HepG2 (cell line): ENCODE results near the gene NPDC1. TPM values are rescaled to one million over a fixed set of nuclear protein-coding genes. Genes with fewer than 3 reads are reported as not detected.
A peak's percentile ranks its signal among the peaks of the same experiment; 100 is the strongest.

Experiments used
- ARID2 ChIP-seq: sonication (generic); formaldehyde crosslinking; IDR thresholded peaks from 2 replicates; pipeline ENCODE4 v1.8.1; 2022; ENCODE audit warnings: mild to moderate bottlenecking, missing genetic modification reagents, borderline replicate concordance
- CEBPG ChIP-seq: IDR thresholded peaks from 2 replicates; pipeline ENCODE4 v1.6.1; 2016
- FOXA3 ChIP-seq: IDR thresholded peaks from 2 replicates; pipeline ENCODE4 v1.6.1; 2016; ENCODE audit warnings: missing genetic modification reagents, missing compliant biosample characterization
- GFI1 ChIP-seq: sonication (generic); formaldehyde crosslinking; IDR thresholded peaks from 2 replicates; pipeline ENCODE4 v1.5.0; 2020; ENCODE audit warnings: missing genetic modification reagents, mild to moderate bottlenecking, borderline replicate concordance
- IRF1 ChIP-seq: sonication (generic); formaldehyde crosslinking; IDR thresholded peaks from 2 replicates; pipeline ENCODE4 v1.4.0; 2020; ENCODE audit warnings: low read depth, mild to moderate bottlenecking, missing genetic modification reagents
- IRF9 ChIP-seq: sonication (generic); formaldehyde crosslinking; IDR thresholded peaks from 2 replicates; pipeline ENCODE4 v1.8.0; 2022; ENCODE audit warnings: missing genetic modification reagents, mild to moderate bottlenecking, borderline replicate concordance
- KLF13 ChIP-seq: sonication (generic); formaldehyde crosslinking; IDR thresholded peaks from 2 replicates; pipeline ENCODE4 v1.4.0; 2020; ENCODE audit warnings: mild to moderate bottlenecking, missing genetic modification reagents
- NR2C2 ChIP-seq: sonication (generic); formaldehyde crosslinking; IDR thresholded peaks from 2 replicates; pipeline ENCODE4 v1.4.0; 2020; ENCODE audit warnings: missing genetic modification reagents, mild to moderate bottlenecking, moderate library complexity, borderline replicate concordance
- POLR2A ChIP-seq, 2 experiments: IDR thresholded peaks; 2 replicates each; pipeline ENCODE4 v1.6.1; 2011; ENCODE audit warnings: low read depth in 2 of 2, low read length in 2 of 2, mild to moderate bottlenecking in 1 of 2, moderate library complexity in 1 of 2; ENCODE audit not compliant: insufficient read depth in 1 of 2
- POLR2G ChIP-seq: fragments of 200-400 bp; formaldehyde crosslinking; IDR thresholded peaks from 2 replicates; pipeline ENCODE4 v1.6.1; 2018; ENCODE audit warnings: mild to moderate bottlenecking, low read depth, low read length, moderate library complexity
- RCOR2 ChIP-seq: IDR thresholded peaks from 2 replicates; pipeline ENCODE4 v1.6.1; 2016; ENCODE audit warnings: missing biosample characterization, missing genetic modification reagents
- ZC3H13 ChIP-seq: sonication (generic); formaldehyde crosslinking; IDR thresholded peaks from 2 replicates; pipeline ENCODE4 v1.8.1; 2023; ENCODE audit warnings: mild to moderate bottlenecking, missing genetic modification reagents, moderate library complexity
- ZKSCAN5 ChIP-seq: sonication (generic); formaldehyde crosslinking; IDR thresholded peaks from 2 replicates; pipeline ENCODE4 v1.5.1; 2020; ENCODE audit warnings: mild to moderate bottlenecking, missing genetic modification reagents
- ZNF761 ChIP-seq: sonication (generic); formaldehyde crosslinking; conservative IDR thresholded peaks from 2 replicates; pipeline ENCODE4 v1.4.0; 2020; ENCODE audit warnings: mild to moderate bottlenecking, missing genetic modification reagents
- ZNF878 ChIP-seq: sonication (generic); formaldehyde crosslinking; IDR thresholded peaks from 2 replicates; pipeline ENCODE4 v1.8.1; 2023; ENCODE audit warnings: mild to moderate bottlenecking, missing genetic modification reagents, moderate library complexity
- ZSCAN12 ChIP-seq: sonication (generic); formaldehyde crosslinking; IDR thresholded peaks from 2 replicates; pipeline ENCODE4 v1.9.0; 2021; ENCODE audit warnings: mild to moderate bottlenecking, missing genetic modification reagents
- polyA plus RNA-seq, 8 experiments: library from polyadenylated mRNA; depleted of rRNA in 3 of 8; stranded (reverse) in 7 of 8; unstranded in 1 of 8; fragments of >200 nt; fragmentation: Illumina TruSeq in 4 of 8; extraction: Trizol in 4 of 8; gene quantifications; 2 replicates each; pipeline versions ENCODE4 v1.2.1 to v1.2.3, GENCODE V29; 2011 to 2016; ENCODE audit warnings: low read depth in 4 of 8, missing spikeins in 1 of 8, mixed read lengths in 1 of 8; ENCODE audit not compliant: insufficient read depth in 1 of 8
- total RNA-seq, 5 experiments: library from RNA; depleted of rRNA; stranded (reverse); fragments of >200 nt; fragmentation: Illumina TruSeq; extraction: Trizol; gene quantifications; 2 replicates each; pipeline ENCODE4 v1.2.3, GENCODE V29; 2016; ENCODE audit warnings: low read depth in 1 of 5
- TF ChIP-seq, protein P1 (sequence below): sonication (generic); formaldehyde crosslinking; IDR thresholded peaks from 2 replicates; pipeline ENCODE4 v1.5.1; 2020; ENCODE audit warnings: mild to moderate bottlenecking, moderate library complexity, missing genetic modification reagents
- TF ChIP-seq, protein P2 (sequence below): sonication (generic); formaldehyde crosslinking; IDR thresholded peaks from 2 replicates; pipeline ENCODE4 v1.4.0; 2020; ENCODE audit warnings: mild to moderate bottlenecking, missing genetic modification reagents

The NPDC1 gene
- total and polyA plus RNA-seq, 2 of the 13 experiments (the other 11 are each of a cell fraction or from before 2014, with no cell fraction given) = 0.84 to 5.4 TPM

DNA sequence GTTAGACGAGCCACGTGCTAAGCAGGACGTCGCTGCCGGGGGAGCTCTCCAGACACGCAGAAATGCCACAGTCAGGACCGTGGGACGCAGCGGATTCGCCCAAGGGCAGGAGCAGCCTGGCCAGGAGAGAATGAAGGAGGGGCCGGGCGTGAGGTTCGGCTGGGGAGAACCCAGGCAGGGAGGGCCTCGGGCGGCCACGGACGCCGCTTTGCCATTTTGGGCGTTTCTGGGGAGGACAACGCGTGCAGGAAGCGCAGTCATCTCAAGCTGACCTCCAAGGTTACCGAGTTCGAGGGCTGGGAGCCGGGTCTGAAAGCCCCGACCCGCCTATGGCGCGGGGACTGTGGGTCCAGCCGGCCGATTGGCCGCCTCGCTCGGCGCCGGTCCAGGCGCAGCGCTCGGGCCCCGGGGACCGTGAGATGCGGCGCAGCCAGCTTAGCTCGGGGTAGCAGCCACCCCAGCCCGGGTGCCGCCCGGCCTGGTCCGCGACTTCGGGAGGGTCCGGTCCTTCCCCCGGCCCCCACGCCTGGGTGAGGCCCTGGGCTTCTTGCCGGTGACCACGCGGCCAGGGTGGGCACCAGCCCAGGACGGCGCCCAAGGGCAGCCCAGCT lies 40.0 kb upstream of the NPDC1 start (continued):
- TF ChIP-seq RCOR2 (no peak), ZNF878 (CRISPR knock-in tag) (no peak), POLR2A (IDR thresholded peaks at IDR 0.05; ENCODE audit: insufficient read depth in 1 of 2, low read depth in 2 of 2, low read length in 2 of 2) (peak in 1 of 2 experiments; percentile 56; a peak in 2 of 4 replicates), ZKSCAN5 (CRISPR knock-in tag) (no peak), ZNF761 (CRISPR knock-in tag) (0 out of 2 replicates have a peak, but pooled peaks have one; percentile 27), KLF13 (CRISPR knock-in tag) (0 out of 2 replicates have a peak, but pooled peaks have one; percentile 26), ZSCAN12 (peak; percentile 17; the same call in 1 of the 2 replicates), ZC3H13 (CRISPR knock-in tag) (peak; percentile 48; the same call in 1 of the 2 replicates), IRF9 (CRISPR knock-in tag) (peak; percentile 25; the same call in 1 of the 2 replicates), IRF1 (CRISPR knock-in tag) (no peak), POLR2G (peak; percentile 12; the same call in 1 of the 2 replicates), ARID2 (CRISPR knock-in tag) (0 out of 2 replicates have a peak, but pooled peaks have one; percentile 14), CEBPG (no peak), FOXA3 (peak; percentile 11; the same call in 1 of the 2 replicates), GFI1 (CRISPR knock-in tag) (peak; percentile 56; the same call in 1 of the 2 replicates), NR2C2 (CRISPR knock-in tag) (peak; percentile 51; the same call in 1 of the 2 replicates)
- TF ChIP-seq, protein P1, sequence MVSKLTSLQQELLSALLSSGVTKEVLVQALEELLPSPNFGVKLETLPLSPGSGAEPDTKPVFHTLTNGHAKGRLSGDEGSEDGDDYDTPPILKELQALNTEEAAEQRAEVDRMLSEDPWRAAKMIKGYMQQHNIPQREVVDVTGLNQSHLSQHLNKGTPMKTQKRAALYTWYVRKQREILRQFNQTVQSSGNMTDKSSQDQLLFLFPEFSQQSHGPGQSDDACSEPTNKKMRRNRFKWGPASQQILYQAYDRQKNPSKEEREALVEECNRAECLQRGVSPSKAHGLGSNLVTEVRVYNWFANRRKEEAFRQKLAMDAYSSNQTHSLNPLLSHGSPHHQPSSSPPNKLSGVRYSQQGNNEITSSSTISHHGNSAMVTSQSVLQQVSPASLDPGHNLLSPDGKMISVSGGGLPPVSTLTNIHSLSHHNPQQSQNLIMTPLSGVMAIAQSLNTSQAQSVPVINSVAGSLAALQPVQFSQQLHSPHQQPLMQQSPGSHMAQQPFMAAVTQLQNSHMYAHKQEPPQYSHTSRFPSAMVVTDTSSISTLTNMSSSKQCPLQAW (CRISPR knock-in tag) = peak; percentile 23; the same call in 1 of the 2 replicates
- TF ChIP-seq, protein P2, sequence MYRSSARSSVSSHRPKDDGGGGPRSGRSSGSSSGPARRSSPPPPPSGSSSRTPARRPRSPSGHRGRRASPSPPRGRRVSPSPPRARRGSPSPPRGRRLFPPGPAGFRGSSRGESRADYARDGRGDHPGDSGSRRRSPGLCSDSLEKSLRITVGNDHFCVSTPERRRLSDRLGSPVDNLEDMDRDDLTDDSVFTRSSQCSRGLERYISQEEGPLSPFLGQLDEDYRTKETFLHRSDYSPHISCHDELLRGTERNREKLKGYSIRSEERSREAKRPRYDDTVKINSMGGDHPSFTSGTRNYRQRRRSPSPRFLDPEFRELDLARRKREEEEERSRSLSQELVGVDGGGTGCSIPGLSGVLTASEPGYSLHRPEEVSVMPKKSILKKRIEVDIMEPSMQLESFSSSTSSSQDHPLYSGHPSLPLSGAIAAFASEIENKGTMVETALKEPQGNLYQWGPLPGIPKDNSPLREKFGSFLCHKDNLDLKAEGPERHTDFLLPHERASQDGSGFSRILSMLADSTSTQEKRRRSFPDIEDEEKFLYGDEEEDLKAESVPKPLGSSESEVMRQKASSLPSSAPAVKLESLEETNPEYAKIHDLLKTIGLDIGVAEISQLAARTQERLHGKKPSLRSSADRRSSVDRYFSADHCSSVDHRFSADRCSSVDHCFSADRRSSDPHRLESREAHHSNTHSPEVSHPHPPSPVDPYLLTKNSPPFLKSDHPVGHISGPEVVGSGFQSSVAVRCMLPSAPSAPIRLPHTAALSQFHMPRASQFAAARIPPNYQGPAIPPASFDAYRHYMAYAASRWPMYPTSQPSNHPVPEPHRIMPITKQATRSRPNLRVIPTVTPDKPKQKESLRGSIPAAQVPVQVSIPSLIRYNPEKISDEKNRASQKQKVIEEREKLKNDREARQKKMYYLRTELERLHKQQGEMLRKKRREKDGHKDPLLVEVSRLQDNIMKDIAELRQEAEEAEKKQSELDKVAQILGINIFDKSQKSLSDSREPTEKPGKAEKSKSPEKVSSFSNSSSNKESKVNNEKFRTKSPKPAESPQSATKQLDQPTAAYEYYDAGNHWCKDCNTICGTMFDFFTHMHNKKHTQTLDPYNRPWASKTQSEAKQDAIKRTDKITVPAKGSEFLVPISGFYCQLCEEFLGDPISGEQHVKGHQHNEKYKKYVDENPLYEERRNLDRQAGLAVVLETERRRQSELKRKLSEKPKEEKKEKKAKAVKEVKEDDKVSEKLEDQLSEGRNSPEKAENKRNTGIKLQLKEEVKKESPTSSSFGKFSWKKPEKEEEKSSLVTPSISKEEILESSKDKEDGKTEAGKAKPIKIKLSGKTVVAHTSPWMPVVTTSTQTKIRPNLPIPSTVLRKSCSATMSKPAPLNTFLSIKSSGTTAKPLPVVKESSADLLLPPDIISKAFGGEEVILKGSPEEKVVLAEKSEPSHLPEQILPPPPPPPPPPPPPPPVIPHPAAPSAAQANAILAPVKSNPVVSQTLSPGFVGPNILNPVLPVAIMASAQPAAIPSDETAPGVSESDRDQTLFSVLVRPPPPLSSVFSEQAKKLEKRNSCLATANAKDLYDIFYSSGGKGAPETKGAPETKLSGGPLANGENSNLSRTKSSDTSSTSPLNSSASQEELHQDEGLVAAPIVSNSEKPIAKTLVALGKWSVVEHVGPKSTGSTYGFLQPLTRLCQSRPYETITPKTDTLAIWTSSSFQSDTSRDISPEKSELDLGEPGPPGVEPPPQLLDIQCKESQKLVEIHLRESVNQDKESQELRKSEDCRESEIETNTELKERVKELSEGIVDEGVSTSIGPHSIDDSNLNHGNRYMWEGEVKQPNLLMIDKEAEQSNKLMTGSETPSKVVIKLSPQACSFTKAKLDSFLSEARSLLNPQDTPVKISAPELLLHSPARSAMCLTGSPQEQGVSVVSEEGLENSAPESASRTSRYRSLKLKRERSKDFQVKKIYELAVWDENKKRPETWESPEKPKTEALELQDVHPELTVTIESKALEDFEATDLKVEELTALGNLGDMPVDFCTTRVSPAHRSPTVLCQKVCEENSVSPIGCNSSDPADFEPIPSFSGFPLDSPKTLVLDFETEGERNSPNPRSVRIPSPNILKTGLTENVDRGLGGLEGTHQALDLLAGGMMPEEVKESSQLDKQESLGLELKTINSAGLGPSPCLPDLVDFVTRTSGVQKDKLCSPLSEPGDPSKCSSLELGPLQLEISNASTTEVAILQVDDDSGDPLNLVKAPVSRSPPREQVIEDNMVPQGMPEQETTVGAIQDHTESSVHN (CRISPR knock-in tag) = no peak
